GM12878 (cell line): Measurements from ENCODE around the gene ZNF543. TPM values are rescaled to one million over a fixed set of nuclear protein-coding genes. Genes with fewer than 3 reads are reported as not detected.
"Not testable (repeated sequence)": the region's sequence is repeated elsewhere in the genome, so short reads cannot be mapped to it uniquely, and the experiment has no call there.

ENCODE experiments used
- ATAC-seq: fragments of 200-7000 bp; cut with Tn5 transposase; 3 replicates; pipeline ENCODE4 v1.9.1; 2020; ENCODE audit warnings: mild to moderate bottlenecking, moderate library complexity
- BruUV-seq: library from RNA; stranded (reverse); fragments of 400-500 nt; replicated peaks from 2 replicates; lab custom pipeline; 2021; lab: Mats Ljungman, UMichigan
- CTCF ChIA-PET: fragments of 300-600 bp; sonication (Branson Sonifier 250); formaldehyde crosslinking; extraction: SDS; loops from one replicate; lab custom pipeline; 2021; ENCODE audit warnings: inconsistent platforms; lab: Yijun Ruan, JAX
- POLR2A ChIA-PET: fragments of 350-600 bp; formaldehyde crosslinking; extraction: SDS; loops from one replicate; lab custom pipeline; 2021; ENCODE audit warnings: inconsistent platforms; lab: Charles Lee
- RAD21 ChIA-PET: fragments of 300-600 bp; sonication (Branson Sonifier 250); formaldehyde crosslinking; loops from one replicate; lab custom pipeline; 2023; ENCODE audit warnings: antibody characterized with exemption; ENCODE audit not compliant: unreplicated experiment; lab: Charles Lee
- SMC1A ChIA-PET: fragments of 300-600 bp; sonication (Branson Sonifier 250); formaldehyde crosslinking; loops from one replicate; lab custom pipeline; 2023; ENCODE audit not compliant: unreplicated experiment, uncharacterized antibody; lab: Charles Lee
- DNase-seq: peaks from one replicate; pipeline ENCODE4 v3.0.0-alpha.2; 2011; ENCODE audit warnings: low read depth, low spot score
- FAIRE-seq: peaks from 3 replicates; lab custom pipeline; 2011; peaks lifted over from hg19 to GRCh38; lab: Jason Lieb, UNC
- H2AFZ ChIP-seq: 2 replicates; pipeline ENCODE4 v1.6.0; 2011; ENCODE audit warnings: low read depth, low read length, control low read depth; ENCODE audit not compliant: control insufficient read depth
- H3K27ac ChIP-seq: 2 replicates; pipeline ENCODE4 v1.5.1; 2011; ENCODE audit warnings: control low read depth; ENCODE audit not compliant: control insufficient read depth, insufficient read depth
- H3K27me3 ChIP-seq, 2 experiments: replicated peaks in 1 of 2; 2 replicates each; pipeline versions ENCODE4 v1.6.0 to v1.6.1; 2011; ENCODE audit warnings: low read length in 1 of 2; ENCODE audit not compliant: control insufficient read depth in 2 of 2, insufficient read depth in 2 of 2
- H3K36me3 ChIP-seq, 2 experiments: 2 replicates each; pipeline ENCODE4 v1.5.1; 2011; ENCODE audit warnings: low read length in 1 of 2; ENCODE audit not compliant: control insufficient read depth in 2 of 2, insufficient read depth in 2 of 2
- H3K4me1 ChIP-seq: 2 replicates; pipeline ENCODE4 v1.6.1; 2011; ENCODE audit warnings: mild to moderate bottlenecking, low read length, moderate library complexity, mixed read lengths; ENCODE audit not compliant: control insufficient read depth, insufficient read depth
- H3K4me2 ChIP-seq: 2 replicates; pipeline ENCODE4 v1.6.0; 2011; ENCODE audit warnings: control low read depth; ENCODE audit not compliant: control insufficient read depth, insufficient read depth
- H3K4me3 ChIP-seq: fragments of 200-600 bp; sonication (generic); 2 replicates; pipeline ENCODE4 v1.5.1; 2016
- H3K79me2 ChIP-seq: 2 replicates; pipeline ENCODE4 v1.6.0; 2011; ENCODE audit warnings: low read length; ENCODE audit not compliant: control insufficient read depth, insufficient read depth
- H3K9ac ChIP-seq: 2 replicates; pipeline ENCODE4 v1.8.0; 2011; ENCODE audit warnings: low read length, control low read depth, mixed read lengths; ENCODE audit not compliant: control insufficient read depth, insufficient read depth
- H3K9me3 ChIP-seq: replicated peaks from 3 replicates; pipeline ENCODE4 v1.5.1; 2011; ENCODE audit warnings: mild to moderate bottlenecking, low read length; ENCODE audit not compliant: control insufficient read depth, insufficient read depth
- H4K20me1 ChIP-seq: 2 replicates; pipeline ENCODE4 v1.6.0; 2011; ENCODE audit not compliant: control insufficient read depth, insufficient read depth
- PAX8 ChIP-seq: fragments of 450-650 bp; IDR thresholded peaks from 2 replicates; pipeline ENCODE4 v1.6.1; 2017; ENCODE audit warnings: mild to moderate bottlenecking, moderate library complexity
- RBBP5 ChIP-seq: fragments of 200-600 bp; sonication (generic); conservative IDR thresholded peaks from 2 replicates; pipeline ENCODE4 v1.6.1; 2016
- WGBS: methylation state at CpG from one replicate; pipeline ENCODE4 v1.1.6; 2016; ENCODE audit warnings: low lambda C conversion rate; ENCODE audit not compliant: insufficient replicate concordance, insufficient coverage; ENCODE audit errors: missing lambda C conversion rate; 5-methylcytosine and 5-hydroxymethylcytosine counted together
- in situ Hi-C: fragments of 300-500 bp; cut with MboI; formaldehyde crosslinking; loops from 9 replicates; pipeline ENCODE4 v1.14.3; 2018; ENCODE audit warnings: mixed read lengths
- intact Hi-C: fragments of 100-400 bp; cut with micrococcal nuclease; formaldehyde crosslinking; loops from one replicate; pipeline ENCODE4 v1.14.2; 2022; ENCODE audit not compliant: unreplicated experiment
- polyA plus RNA-seq, 11 experiments: library from polyadenylated mRNA; depleted of rRNA in 4 of 11; unstranded in 6 of 11; stranded (reverse) in 5 of 11; fragments of >200 nt; fragmentation: Nextera tagmentation in 4 of 11; fragmentation: Illumina TruSeq in 1 of 11; extraction: Ambion mirVana in 4 of 11; extraction: Trizol in 1 of 11; gene quantifications; 1 replicate in 1 of 11; 2 replicates in 10 of 11; pipeline versions ENCODE4 v1.2.1 to v1.2.3, GENCODE V29; 2011 to 2016; ENCODE audit warnings: inconsistent platforms in 2 of 11, missing spikeins in 2 of 11, low read depth in 1 of 11
- total RNA-seq, 4 experiments: library from RNA; depleted of rRNA in 3 of 4; stranded (reverse); fragments of >200 nt in 3 of 4; fragmentation: Illumina TruSeq in 1 of 4; extraction: Trizol in 1 of 4; gene quantifications; 2 replicates each; pipeline versions ENCODE4 v1.2.1 to v1.2.3, GENCODE V29; 2013 to 2021
- TF ChIP-seq, protein P1 (sequence below): IDR thresholded peaks from 2 replicates; pipeline ENCODE4 v1.6.1; 2011; ENCODE audit warnings: mild to moderate bottlenecking, low read depth, low read length, moderate library complexity; ENCODE audit not compliant: insufficient replicate concordance
- TF ChIP-seq, protein P2 (sequence below): IDR thresholded peaks from 2 replicates; pipeline ENCODE4 v1.6.1; 2012; ENCODE audit warnings: mild to moderate bottlenecking, low read depth, low read length

Gene ZNF543
- total and polyA plus RNA-seq, 10 of the 15 experiments (the other 5 are each of a cell fraction or from before 2014, with no cell fraction given): 0.53 to 9.0 (median 3.5) TPM

DNA sequence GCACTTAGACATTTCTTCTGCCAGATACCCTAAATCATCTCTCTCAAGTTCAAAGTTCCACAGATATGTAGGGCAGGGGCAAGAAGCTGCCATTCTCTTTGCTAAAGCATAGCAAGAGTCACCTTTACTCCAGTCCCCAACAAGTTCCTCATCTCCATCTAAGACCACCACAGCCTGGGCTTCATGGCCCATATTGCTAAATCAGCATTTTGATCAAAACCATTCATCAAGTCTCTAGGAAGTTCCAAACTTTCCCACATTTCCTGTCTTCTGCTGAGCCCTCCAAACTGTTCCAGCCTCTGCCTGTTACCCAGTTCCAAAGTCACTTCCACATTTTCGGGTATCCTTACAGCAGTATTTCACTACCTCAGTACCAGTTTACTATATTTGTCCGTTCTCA lies 54.4 kb downstream of the ZNF543 start:
- H3K9ac ChIP-seq, H3K36me3 ChIP-seq, H4K20me1 ChIP-seq, FAIRE-seq, H3K79me2 ChIP-seq, intact Hi-C loops, in situ Hi-C loops, CTCF ChIA-PET, H3K27me3 ChIP-seq, POLR2A ChIA-PET, H2AFZ ChIP-seq, DNase-seq, SMC1A ChIA-PET, RAD21 ChIA-PET, BruUV-seq, H3K4me2 ChIP-seq, H3K27ac ChIP-seq, ATAC-seq, H3K4me1 ChIP-seq, H3K4me3 ChIP-seq: not testable (repeated sequence)
- H3K9me3 ChIP-seq: peaks cover 20% of the 10 kb centered on the region
- 98% methylated on average over 2 of the region's 2 CpGs for WGBS

DNA sequence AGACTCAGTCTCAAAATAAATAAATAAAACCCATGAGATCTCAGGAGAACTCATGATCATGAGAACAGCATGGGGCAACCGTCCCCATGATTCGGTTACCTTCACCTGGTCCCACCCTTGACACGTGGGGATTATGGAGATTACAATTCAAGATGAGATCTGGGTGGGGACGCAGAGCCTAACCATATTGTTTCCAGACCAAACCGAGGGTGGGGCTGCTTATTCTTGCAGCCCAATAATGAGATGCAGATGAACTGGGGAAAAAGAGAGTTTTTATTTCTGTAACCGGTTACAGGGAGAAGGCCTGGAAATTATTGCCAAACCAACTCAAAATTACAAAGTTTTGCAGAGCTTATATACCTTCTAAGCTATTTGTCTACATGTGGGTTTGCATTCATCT lies 55.9 kb downstream of the ZNF543 start:
- H3K36me3 ChIP-seq: peaks cover 2 to 5% of the 10 kb centered on the region in 2 experiments; a peak in 2 of 4 replicates
- DNase-seq (no peak), ATAC-seq (no peak), FAIRE-seq (no peak)
- 97% methylated on average over 6 of the region's 6 CpGs for WGBS
- no peak overlapping the region for H3K4me3 ChIP-seq
- no TSS peak for BruUV-seq
- H3K9me3 ChIP-seq: peaks cover 20% of the 10 kb centered on the region
- H3K4me1 ChIP-seq: no peaks in the 10 kb centered on the region
- ChIA-PET POLR2A (no interaction called here), CTCF (no interaction called here), RAD21 (no interaction called here), SMC1A (no interaction called here)
- no peaks in the 10 kb centered on the region for H3K79me2 ChIP-seq
- no peaks in the 10 kb centered on the region for H3K27me3 ChIP-seq
- H4K20me1 ChIP-seq: no peaks in the 10 kb centered on the region
- H2AFZ ChIP-seq: no peak overlapping the region
- no peak overlapping the region for H3K9ac ChIP-seq
- TF ChIP-seq, protein P1, sequence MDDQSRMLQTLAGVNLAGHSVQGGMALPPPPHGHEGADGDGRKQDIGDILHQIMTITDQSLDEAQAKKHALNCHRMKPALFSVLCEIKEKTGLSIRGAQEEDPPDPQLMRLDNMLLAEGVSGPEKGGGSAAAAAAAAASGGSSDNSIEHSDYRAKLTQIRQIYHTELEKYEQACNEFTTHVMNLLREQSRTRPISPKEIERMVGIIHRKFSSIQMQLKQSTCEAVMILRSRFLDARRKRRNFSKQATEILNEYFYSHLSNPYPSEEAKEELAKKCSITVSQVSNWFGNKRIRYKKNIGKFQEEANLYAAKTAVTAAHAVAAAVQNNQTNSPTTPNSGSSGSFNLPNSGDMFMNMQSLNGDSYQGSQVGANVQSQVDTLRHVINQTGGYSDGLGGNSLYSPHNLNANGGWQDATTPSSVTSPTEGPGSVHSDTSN: no peak
- no peak for TF ChIP-seq PAX8
- no peak for TF ChIP-seq RBBP5
- TF ChIP-seq, protein P2, sequence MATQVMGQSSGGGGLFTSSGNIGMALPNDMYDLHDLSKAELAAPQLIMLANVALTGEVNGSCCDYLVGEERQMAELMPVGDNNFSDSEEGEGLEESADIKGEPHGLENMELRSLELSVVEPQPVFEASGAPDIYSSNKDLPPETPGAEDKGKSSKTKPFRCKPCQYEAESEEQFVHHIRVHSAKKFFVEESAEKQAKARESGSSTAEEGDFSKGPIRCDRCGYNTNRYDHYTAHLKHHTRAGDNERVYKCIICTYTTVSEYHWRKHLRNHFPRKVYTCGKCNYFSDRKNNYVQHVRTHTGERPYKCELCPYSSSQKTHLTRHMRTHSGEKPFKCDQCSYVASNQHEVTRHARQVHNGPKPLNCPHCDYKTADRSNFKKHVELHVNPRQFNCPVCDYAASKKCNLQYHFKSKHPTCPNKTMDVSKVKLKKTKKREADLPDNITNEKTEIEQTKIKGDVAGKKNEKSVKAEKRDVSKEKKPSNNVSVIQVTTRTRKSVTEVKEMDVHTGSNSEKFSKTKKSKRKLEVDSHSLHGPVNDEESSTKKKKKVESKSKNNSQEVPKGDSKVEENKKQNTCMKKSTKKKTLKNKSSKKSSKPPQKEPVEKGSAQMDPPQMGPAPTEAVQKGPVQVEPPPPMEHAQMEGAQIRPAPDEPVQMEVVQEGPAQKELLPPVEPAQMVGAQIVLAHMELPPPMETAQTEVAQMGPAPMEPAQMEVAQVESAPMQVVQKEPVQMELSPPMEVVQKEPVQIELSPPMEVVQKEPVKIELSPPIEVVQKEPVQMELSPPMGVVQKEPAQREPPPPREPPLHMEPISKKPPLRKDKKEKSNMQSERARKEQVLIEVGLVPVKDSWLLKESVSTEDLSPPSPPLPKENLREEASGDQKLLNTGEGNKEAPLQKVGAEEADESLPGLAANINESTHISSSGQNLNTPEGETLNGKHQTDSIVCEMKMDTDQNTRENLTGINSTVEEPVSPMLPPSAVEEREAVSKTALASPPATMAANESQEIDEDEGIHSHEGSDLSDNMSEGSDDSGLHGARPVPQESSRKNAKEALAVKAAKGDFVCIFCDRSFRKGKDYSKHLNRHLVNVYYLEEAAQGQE: no peak
- TF ChIP-seq, all 136 proteins: peak for 0
- in situ Hi-C loops (no loop called here), intact Hi-C loops (no loop called here)
- H3K4me2 ChIP-seq: no peak overlapping the region
- H3K27ac ChIP-seq: no peak overlapping the region
